GM21447 (cell line): ENCODE results near the gene SUPT4H1.

Experiments
- ATAC-seq: cut with Tn5 transposase; IDR thresholded peaks from one replicate; pipeline ENCODE4 v1.9.1; 2021; ENCODE audit not compliant: unreplicated experiment

SUPT4H1 gene

GRCh38 chr17:58307468-58308172 lies 44.4 kb downstream of the SUPT4H1 start:
- no peak for ATAC-seq

GRCh38 chr17:58306131-58306951 lies 45.7 kb downstream of the SUPT4H1 start:
- ATAC-seq, result no peak

- no peak for ATAC-seq
Observed at GRCh38 chr17:58305626-58306025, 46.4 kb downstream of the SUPT4H1 start.

GRCh38 chr17:58304750-58305486 lies 47.1 kb downstream of the SUPT4H1 start:
- ATAC-seq, result no peak

- no peak for ATAC-seq
Observed at GRCh38 chr17:58303971-58304749, 47.8 kb downstream of the SUPT4H1 start.

- no peak for ATAC-seq
Observed at GRCh38 chr17:58302919-58303585, 48.9 kb downstream of the SUPT4H1 start.

GRCh38 chr17:58302171-58302918 lies 49.7 kb downstream of the SUPT4H1 start:
- no peak for ATAC-seq

- ATAC-seq, result no peak
Observed at GRCh38 chr17:58301504-58302150, 50.4 kb downstream of the SUPT4H1 start.

GRCh38 chr17:58300336-58300735 lies 51.7 kb downstream of the SUPT4H1 start:
- ATAC-seq, result no peak
